ENCODE results near the gene MARCHF10.

DNA sequence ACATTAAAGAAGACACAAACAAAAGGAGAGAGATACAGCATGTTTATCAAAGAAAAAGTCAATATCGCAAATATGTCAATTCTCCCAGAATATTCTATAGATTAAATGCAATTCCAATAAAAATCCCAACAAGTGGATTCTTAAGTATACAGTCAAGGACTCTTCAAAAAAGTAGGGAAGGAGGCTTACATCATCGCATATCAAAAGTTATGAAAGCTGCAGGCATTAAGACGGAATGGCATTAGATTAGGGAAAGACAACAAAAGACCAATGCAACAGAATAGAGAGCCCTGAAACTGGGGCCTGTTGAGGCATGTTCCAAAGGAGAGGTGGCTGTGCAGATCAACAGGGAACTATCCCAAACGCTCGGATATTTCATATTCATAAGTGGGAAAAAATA is 76.0 kb downstream of the MARCHF10 start:
- TF ChIP-seq EZH2 (IDR thresholded peaks at IDR 0.05; ENCODE audit: insufficient read depth, poor library complexity, severe bottlenecking): no peak
- no peak for TF ChIP-seq EZH2phosphoT487 (IDR thresholded peaks at IDR 0.05; ENCODE audit: insufficient read depth, low read depth)
